HG03565 (cell line): ENCODE results near the gene RBFOX2.
"Not testable (repeated sequence)": the region's sequence is repeated elsewhere in the genome, so short reads cannot be mapped to it uniquely, and the experiment has no call there.

Experiments
- ATAC-seq: cut with Tn5 transposase; IDR thresholded peaks from one replicate; pipeline ENCODE4 v1.9.1; 2021; ENCODE audit warnings: mild to moderate bottlenecking, moderate library complexity; ENCODE audit not compliant: unreplicated experiment

The RBFOX2 gene

GRCh38 chr22:35746946-35747703, 281.5 kb downstream of the RBFOX2 start:
- no peak for ATAC-seq

DNA sequence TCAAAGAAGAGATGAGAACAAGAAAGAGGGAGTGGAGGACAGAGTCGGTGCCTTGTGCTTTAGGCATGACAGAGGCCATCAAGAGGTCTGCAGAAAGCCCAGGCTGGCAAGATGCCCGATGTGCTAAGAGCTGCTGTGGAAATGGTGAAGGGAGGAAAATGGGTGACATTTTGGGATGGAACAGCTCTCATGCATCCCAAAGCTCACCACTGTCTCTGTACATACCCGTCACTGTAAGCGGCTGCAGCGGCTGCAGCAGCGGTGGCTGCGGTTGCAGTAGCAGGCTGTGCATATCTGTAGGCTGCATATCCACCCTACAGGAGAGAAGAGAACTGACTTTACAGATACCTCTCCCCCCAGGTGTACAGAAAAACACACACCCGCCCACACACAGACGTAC, 282.4 kb downstream of the RBFOX2 start:
- no peak for ATAC-seq

GRCh38 chr22:35743326-35743860, 285.2 kb downstream of the RBFOX2 start:
- ATAC-seq: no peak

GRCh38 chr22:35742342-35743100, 286.1 kb downstream of the RBFOX2 start:
- ATAC-seq: no peak

DNA sequence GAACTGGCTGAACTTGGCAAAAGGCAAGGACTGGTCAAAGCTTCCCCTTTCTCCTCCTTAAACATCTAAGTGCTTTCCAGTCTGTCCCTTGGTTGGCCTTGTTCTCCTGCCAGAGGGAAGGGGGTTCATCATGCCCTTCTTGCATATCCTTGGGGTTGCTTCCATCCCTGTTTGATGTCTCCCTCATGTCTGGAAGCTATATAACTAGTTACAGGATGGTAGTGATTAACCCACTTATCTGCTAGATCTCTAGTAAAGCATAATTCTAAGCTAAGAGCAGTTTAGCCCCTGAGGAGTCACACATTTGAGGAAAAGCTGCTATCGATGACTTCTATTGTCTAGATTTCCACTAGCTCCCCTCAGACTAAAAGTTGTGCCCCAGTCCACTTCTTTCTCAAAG, 288.0 kb downstream of the RBFOX2 start:
- ATAC-seq: no peak

GRCh38 chr22:35739931-35740380, 288.7 kb downstream of the RBFOX2 start:
- ATAC-seq: no peak

DNA sequence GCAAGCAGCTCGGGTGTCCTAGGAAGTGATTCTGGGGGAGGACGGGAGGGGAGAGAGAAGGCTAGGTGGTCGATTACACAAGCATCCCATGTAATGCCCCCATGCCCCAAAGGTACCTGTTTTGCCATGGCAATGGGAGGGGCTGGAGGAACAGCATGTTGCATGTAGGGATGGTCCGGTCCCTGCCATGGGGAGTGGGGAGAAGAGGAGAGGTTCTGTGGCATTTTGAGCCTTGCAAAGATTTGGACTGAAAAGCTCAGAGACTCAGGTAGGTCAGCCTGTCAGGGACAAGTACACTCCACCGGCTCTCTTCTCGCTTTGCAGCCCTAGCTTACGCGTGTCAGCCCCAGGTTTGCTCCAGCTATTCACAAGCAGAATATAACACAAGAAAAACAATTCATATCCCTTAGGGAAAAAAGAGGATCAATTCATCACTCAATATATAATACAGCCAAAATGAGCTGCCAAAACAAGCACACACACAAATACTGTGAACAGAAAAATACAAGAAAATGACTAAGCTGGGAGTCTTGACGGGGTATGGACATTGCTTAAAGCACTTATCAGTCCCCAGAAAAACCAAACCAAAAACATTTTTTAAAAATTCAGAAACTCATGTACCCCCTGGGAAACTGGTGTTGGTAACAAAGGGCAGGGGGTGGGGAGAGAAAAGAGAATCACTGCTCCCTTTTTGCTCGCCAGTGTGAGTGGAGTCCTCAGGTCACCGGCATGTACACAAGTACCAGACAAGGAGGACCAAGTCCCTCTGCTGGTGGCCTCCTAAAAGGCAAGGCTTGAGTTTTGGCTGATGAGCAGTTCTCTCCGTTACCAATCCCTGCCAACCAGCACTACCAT, 289.3 kb downstream of the RBFOX2 start:
- ATAC-seq: no peak

DNA sequence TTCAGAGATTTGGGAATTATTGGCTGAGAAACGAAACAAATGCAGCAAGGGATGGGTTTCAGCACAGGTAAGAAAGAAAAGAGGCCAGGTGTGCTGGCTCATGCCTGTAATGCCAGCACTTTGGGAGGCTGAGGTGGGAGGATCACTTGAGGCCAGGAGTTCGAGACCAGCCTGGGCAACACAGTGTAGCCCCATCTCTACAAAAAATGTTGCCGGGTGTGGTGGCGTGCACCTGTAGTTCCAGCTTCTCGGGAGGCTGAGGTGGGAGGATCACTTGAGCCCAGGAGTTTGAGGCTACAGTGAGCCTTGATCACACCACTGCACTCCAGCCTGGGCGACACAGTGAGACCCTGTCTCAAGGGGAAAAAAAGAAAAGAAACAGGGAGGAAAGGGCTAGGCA, 290.7 kb downstream of the RBFOX2 start:
- not testable (repeated sequence) for ATAC-seq

DNA sequence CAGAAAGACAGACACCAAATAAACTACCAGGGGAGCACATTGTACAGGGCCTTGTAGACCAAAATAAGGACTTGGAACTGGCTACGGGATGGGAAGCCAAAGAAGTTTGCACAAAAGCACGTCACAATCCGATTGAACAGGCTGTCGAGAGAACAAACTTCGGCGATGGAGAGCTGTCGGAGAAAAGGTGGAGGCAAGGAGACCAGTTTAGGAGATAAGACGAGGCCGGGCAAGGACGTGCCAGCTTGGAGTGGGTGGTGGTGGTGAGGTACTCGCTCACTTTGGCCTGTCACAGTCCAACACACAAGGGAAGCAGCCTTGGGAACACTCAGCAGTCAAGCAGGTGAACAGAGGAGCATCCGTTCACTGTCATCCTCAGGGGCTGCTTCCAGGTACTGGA, 291.9 kb downstream of the RBFOX2 start:
- no peak for ATAC-seq

GRCh38 chr22:35736166-35736565, 292.5 kb downstream of the RBFOX2 start:
- ATAC-seq: no peak

DNA sequence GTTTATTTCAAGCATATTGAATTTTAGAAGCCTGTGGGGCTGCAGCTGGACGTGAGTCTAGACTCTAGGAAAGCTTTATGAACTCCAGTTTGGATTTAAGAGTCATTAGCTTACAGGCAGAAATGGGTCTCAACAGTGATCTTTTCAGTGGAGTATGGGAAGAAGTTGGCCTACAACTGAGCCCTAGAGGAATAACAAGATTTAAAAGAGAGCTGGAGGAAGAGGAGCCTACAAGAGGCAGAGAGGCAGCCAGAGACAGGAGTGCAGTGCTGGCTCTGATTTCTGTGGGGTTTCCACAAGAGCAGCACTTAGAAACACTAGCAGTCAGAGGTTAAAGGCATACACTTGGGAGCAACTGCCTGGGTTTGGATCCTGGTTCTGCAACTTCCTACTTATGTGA, 293.1 kb downstream of the RBFOX2 start:
- no peak for ATAC-seq

- no peak for ATAC-seq
Observed at GRCh38 chr22:35734517-35734827, 294.2 kb downstream of the RBFOX2 start.

DNA sequence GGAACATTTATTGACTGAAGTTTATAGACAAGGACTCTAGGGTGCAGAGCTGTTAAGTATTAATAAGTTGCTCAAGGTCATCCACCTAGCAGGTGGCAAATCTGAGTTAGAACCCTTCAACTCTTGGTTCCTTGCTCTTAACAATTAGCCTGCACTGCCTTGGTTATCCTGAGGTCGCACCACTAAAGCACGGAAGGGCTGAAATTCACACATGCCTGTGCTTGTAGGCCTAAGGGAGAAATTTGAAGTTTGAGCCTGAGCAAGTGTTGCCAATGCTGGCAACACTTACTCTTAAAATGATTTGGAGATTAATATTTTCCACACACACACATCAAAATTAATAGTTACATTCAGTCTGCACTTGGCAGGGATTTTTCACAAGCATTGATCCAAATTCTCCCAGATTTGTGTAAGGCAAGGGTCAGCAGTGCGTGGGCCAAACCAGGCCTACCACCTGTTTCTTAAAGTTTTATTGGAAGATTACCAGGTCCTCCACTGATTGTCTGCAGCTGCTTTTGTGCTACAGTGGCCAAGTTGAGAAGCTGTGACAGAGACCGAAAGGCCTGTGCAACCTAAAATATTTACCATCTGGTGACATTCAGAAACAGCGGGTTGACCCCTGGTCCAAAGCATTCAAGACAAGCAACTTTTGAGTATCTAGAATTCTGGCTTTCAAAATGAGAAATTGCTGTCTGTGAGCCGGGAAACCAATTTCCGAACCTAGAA, 294.7 kb downstream of the RBFOX2 start:
- ATAC-seq: no peak

DNA sequence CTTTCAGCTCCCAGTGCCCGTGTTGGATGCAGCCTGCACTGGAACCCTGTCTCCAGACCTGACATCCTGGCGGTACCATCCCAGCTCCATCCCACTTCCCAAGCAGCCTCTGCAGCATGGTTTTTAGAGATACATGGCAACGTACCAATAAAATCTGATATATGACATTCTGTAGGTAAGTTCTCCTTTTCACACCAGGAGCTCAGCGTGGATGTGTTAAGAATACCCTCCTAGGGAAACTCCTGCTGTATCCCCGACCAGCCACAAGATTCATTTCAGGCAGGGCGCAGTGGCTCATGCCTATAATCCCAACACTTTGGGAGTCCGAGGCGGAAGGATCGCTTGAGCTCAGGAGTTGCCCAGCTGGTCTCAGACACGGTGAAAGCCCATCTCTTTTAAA, 295.6 kb downstream of the RBFOX2 start:
- no peak for ATAC-seq

DNA sequence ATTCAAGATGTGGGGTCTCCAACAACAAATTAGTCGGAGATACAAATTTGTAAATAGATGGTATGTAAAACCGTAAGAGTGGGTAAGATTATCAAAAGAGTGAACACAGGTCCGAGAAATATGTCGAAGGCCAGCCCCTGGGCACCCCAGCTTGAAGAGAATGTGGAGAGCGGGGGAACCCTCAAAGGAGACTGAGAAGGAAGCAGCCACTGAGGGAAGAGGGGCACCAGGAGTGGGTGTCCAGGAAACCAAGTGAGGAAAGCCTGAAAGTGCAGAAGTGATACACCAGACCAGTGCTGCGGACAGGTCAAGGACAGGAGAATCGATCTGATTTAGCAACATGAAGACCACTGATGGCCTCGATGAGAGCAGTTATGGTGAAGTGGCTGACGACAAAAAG, 296.5 kb downstream of the RBFOX2 start:
- ATAC-seq: no peak

- no peak for ATAC-seq
Observed at GRCh38 chr22:35731321-35731720, 297.3 kb downstream of the RBFOX2 start.

DNA sequence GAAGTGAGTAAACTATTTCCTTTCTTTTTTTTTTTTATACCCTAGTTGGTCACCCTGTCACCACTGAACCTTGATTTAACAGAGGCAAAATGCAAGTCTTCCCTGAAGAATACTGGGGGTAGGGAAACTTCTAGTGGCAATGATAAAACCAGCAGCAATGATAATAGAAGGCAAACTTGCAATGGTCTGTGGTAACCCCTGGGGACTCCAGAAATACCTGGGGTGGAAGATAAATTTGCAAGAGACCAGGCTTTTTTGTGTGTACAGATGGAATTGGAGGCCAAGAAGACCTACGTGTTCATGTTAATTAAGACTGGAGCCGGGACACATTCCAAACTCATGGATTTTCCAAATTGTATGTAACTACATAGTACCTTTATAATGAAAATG, 299.3 kb downstream of the RBFOX2 start:
- ATAC-seq: no peak

DNA sequence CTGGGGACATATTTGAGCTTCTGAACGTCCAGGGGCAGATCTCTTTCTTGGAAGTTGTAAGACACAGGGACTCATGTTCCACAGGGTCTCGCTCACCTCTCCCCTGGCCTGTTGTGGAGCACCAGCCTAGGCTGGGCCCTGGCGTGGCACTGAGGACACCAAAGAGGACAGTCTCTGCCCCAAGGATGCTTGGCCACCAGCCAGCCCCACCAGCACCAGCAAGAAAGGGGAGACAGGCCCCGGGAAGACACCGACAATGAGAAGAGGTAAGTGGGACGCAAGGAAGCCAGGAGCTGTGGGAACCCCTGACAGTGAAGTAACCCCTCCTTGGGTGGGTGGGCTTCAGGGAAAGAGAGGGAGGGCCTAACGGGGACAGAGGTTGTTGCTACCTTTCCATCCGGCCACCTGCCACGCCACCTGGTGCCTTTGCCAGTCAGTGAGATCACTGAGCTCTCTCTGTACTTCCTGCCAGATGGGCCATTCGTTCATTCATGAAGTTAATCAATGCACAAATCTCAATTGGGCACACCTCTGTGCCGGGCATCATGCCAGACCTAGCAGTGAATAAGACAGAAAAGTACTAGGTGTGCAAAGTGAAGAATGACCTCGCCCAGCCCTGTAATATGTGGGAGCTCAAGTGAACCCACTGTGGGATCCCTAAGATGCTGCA, 299.9 kb downstream of the RBFOX2 start:
- ATAC-seq: no peak

- ATAC-seq: no peak
Observed at GRCh38 chr22:35727436-35727835, 301.2 kb downstream of the RBFOX2 start.

- ATAC-seq: no peak
Observed at GRCh38 chr22:35726933-35727332, 301.7 kb downstream of the RBFOX2 start.
